ENCODE data around the gene IFI6.

DNA sequence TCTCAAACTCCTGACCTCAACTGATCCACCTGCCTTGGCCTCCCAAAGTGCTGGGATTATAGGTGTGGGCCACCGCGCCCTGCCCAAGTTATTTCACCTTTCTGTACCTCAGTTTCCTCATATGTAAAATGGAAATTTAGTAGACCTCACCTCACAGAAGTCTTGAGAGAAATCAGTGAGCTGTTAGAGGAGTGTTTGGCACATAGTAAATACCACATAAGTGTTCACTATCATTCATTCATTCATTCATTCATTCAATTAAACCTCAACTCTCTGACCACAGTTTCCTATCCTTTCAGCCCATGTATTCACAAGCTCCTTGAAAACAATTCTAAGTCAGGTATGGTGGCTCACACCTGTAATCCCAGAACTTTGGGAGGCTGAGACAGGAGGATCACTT, 33.2 kb downstream of the IFI6 start:
- TF ChIP-seq, protein P1, sequence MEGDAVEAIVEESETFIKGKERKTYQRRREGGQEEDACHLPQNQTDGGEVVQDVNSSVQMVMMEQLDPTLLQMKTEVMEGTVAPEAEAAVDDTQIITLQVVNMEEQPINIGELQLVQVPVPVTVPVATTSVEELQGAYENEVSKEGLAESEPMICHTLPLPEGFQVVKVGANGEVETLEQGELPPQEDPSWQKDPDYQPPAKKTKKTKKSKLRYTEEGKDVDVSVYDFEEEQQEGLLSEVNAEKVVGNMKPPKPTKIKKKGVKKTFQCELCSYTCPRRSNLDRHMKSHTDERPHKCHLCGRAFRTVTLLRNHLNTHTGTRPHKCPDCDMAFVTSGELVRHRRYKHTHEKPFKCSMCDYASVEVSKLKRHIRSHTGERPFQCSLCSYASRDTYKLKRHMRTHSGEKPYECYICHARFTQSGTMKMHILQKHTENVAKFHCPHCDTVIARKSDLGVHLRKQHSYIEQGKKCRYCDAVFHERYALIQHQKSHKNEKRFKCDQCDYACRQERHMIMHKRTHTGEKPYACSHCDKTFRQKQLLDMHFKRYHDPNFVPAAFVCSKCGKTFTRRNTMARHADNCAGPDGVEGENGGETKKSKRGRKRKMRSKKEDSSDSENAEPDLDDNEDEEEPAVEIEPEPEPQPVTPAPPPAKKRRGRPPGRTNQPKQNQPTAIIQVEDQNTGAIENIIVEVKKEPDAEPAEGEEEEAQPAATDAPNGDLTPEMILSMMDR (IDR thresholded peaks at IDR 0.05), result no peak
- no peak for TF ChIP-seq POLR2A (IDR thresholded peaks at IDR 0.05)
